ENCODE data around the gene CHKA. TPM values are rescaled to one million over a fixed set of nuclear protein-coding genes. Genes with fewer than 3 reads are reported as not detected.

CHKA gene
- total RNA-seq, 1 experiment from 2014 or later, result 136 TPM

- intact Hi-C loops (cut with micrococcal nuclease; ENCODE audit: unreplicated experiment) (no loop called here), in situ Hi-C loops (cut with HindIII; ENCODE audit: low pct_unique_long_range_greater_than_20kb, low sequenced_read_pairs) (no loop called here)
Observed at GRCh38 chr11:68149417-68149816, 28.2 kb upstream of the CHKA start.

GRCh38 chr11:68148879-68149278 lies 27.7 kb upstream of the CHKA start:
- ChIA-PET CTCF (no interaction called here), POLR2A (no interaction called here)
- H3K27ac ChIP-seq (ENCODE audit: low read length), result peak overlapping the region; percentile 91
- no peaks in the 10 kb centered on the region for H3K9me3 ChIP-seq (ENCODE audit: control insufficient read depth, insufficient read depth, low read depth, low read length)
- no peaks in the 10 kb centered on the region for H3K36me3 ChIP-seq (ENCODE audit: control insufficient read depth, insufficient read depth, low read length)
- no peak for DNase-seq (ENCODE audit: low read depth, low spot score)
- ATAC-seq, result no peak
- H3K27me3 ChIP-seq (ENCODE audit: control insufficient read depth, insufficient read depth, low read length), result no peaks in the 10 kb centered on the region
- no peak for TF ChIP-seq REST (IDR thresholded peaks at IDR 0.05; ENCODE audit: insufficient read depth in 1 of 2, low read depth in 2 of 2, low read length in 1 of 2)
- TF ChIP-seq SIN3A (IDR thresholded peaks at IDR 0.05; ENCODE audit: borderline replicate concordance, insufficient read depth, low read depth, low read length), result no peak
- no peak for TF ChIP-seq CTCF (IDR thresholded peaks at IDR 0.05)
- no peak for TF ChIP-seq TCF7L2 (IDR thresholded peaks at IDR 0.05; ENCODE audit: low read depth, low read length)
- TF ChIP-seq POLR2AphosphoS5 (IDR thresholded peaks at IDR 0.05; ENCODE audit: low read depth, low read length), result no peak
- peaks cover 59% of the 10 kb centered on the region for H3K4me1 ChIP-seq (ENCODE audit: control insufficient read depth, insufficient read depth, low read length)
- no peak overlapping the region for H3K4me3 ChIP-seq (ENCODE audit: low read depth in 2 of 2, low read length in 2 of 2)
- intact Hi-C loops (cut with micrococcal nuclease; ENCODE audit: unreplicated experiment) (no loop called here), in situ Hi-C loops (cut with HindIII; ENCODE audit: low pct_unique_long_range_greater_than_20kb, low sequenced_read_pairs) (no loop called here)
- BruUV-seq (replicated peaks), result no TSS peak

More at GRCh38 chr11:68149417-68149816, 28.2 kb upstream of the CHKA start:
- TF ChIP-seq REST (IDR thresholded peaks at IDR 0.05; ENCODE audit: insufficient read depth in 1 of 2, low read depth in 2 of 2, low read length in 1 of 2) (no peak), CTCF (IDR thresholded peaks at IDR 0.05) (no peak), POLR2AphosphoS5 (IDR thresholded peaks at IDR 0.05; ENCODE audit: low read depth, low read length) (no peak)
- DNase-seq (ENCODE audit: low read depth, low spot score) (no peak), ATAC-seq (no peak)
- no TSS peak for BruUV-seq (replicated peaks)
- ChIA-PET CTCF (interaction anchor here (0.6 kb wide), 1 partner anchor 17 kb away, joined by 8 read pairs; no protein-coding TSS in a partner anchor), POLR2A (interaction anchor here (0.6 to 0.7 kb wide), 2 partner anchors 97 to 1185 kb away, joined by 5 to 7 read pairs; no protein-coding TSS in a partner anchor)
- H3K27ac ChIP-seq (ENCODE audit: low read length), result peak overlapping the region; percentile 72
- H3K9me3 ChIP-seq (ENCODE audit: control insufficient read depth, insufficient read depth, low read depth, low read length), result no peaks in the 10 kb centered on the region
- peaks cover 59% of the 10 kb centered on the region for H3K4me1 ChIP-seq (ENCODE audit: control insufficient read depth, insufficient read depth, low read length)
- no peaks in the 10 kb centered on the region for H3K27me3 ChIP-seq (ENCODE audit: control insufficient read depth, insufficient read depth, low read length)
- H3K4me3 ChIP-seq (ENCODE audit: low read depth in 2 of 2, low read length in 2 of 2), result no peak overlapping the region
- H3K36me3 ChIP-seq (ENCODE audit: control insufficient read depth, insufficient read depth, low read length), result no peaks in the 10 kb centered on the region

Measured in Panc1 (cell line).